Measurements from ENCODE around the gene CHD6.

Gene CHD6

GRCh38 chr20:41373931-41374920, 244.0 kb downstream of the CHD6 start:
- no peak for DNase-seq

GRCh38 chr20:41373251-41373783, 244.9 kb downstream of the CHD6 start:
- no peak for DNase-seq

GRCh38 chr20:41371371-41371770, 246.8 kb downstream of the CHD6 start:
- DNase-seq, result no peak

- DNase-seq, result no peak
Observed at GRCh38 chr20:41370176-41370575, 248.0 kb downstream of the CHD6 start.

DNA sequence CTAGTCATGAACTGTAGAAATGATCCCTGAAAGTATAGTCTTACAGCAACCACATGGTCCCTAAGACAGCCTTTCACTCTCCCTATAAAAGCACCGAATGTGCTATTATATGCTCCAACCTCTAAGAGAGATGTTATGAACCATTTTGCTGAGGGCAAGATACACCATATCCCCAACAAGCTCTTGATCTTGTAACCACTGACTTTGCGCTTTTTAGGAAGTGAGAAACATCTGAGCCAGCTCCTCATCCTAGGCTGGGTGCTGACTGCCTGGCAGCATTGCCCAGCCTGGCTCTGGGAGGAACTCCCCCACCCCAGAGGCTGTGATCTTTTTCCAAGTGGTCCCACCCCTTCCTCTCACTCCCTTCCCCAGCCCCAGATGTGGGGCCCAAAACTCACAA, 248.5 kb downstream of the CHD6 start:
- DNase-seq, result no peak

DNA sequence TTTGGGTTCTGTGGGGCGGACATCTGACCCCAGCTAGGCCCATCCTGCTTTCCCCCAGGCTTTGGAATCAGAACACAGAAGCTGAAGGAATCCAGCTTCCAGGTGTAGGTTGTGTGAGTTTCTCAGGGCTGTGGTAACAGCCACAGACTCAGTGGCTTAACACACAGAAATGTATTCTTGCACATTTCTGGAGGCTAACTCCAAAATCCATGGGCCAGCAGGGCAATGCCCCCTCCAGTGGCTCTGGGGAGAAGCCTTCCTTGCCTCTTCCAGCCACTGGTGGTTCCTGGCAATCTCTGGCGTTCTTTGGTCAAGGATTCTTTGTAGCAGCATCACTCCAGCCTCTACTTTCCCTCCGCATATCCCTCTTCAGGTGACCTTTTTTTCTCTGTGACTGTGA, 250.2 kb downstream of the CHD6 start:
- no peak for DNase-seq

DNA sequence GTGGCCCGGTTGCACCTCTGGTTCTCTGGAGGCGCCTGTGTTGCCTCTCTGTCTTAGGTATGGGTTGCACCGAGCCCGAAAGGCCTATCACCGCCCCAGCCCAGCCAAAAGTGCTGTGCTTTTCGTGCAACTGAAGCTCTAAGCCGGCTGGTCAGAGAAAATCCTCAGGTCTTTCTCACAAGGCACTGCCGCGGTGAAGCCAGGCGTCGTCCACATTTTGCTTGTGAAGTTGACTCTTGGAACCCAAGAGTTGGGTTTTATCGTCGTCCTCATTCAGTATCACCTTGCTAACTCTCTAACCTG, 250.8 kb downstream of the CHD6 start:
- no peak for DNase-seq

GRCh38 chr20:41366546-41367392, 251.4 kb downstream of the CHD6 start, which contains the start of gene EMILIN3:
Gene EMILIN3, minus strand, starts transcription at chr20:41366818. Its CDS starts 184 bp downstream, at chr20:41366634.
- DNase-seq, result peak in 1 of 56 donors; percentile 6

DNA sequence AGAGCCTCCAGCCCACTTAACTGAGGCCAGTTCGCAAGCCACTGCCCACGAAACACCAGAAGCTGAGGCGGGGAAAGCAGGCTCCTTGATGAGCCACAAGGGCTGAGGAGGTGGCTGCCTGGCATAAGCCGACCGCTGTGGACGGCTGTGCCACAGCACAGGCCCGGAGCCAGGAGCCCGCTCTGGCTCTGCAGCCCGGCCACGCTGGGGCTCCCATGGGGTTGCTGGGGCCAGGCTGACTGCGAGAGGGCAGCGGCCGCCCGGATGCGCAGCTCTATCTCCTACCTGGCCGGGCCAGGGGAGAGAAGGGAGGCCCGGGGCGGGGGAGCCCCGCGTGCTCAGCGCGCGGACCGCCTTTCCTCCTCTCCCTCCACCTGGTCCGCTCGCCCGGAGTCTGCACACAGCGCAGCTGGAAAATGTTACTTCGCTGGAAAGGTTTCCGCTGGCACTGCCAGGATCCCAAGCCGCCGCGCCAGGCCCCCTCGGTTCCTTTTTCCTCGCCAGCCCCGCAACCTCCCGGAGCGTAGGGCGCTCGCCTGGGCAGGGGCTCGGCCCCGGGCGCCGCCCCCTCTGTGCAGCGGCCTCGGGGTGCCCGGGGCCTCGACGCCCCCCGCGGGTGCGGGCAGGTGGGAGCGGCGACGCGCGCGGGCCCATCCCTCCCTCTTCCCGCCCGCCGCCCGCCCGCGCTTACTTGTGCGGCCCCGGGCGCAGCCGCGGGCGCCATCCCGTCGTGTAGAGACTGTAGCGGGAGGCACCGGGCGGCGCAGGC, 252.2 kb downstream of the CHD6 start:
- DNase-seq, result no peak

GRCh38 chr20:41364967-41365765, 253.0 kb downstream of the CHD6 start:
- no peak for DNase-seq

GRCh38 chr20:41364236-41364855, 253.8 kb downstream of the CHD6 start:
- no peak for DNase-seq

DNA sequence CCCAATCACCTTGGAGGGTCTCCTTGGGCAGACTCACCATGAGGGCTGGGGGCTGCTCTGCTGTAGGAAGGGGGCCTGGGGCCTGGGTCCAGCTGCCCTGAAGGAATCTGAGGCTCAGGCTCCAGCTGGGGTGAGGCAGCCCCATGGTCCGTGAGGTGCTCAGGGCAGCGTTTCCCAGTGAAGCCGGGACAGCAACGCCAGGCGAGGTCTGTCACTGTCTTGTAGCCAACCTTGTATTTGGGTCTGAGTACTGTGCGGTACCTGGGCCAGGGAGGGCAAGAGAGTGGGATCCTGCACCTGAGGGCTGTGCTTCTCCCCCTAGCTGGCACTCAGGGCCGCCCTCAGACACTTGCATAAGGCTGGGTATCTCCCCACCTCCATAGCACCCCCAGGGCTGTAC, 254.6 kb downstream of the CHD6 start:
- DNase-seq, result no peak

DNA sequence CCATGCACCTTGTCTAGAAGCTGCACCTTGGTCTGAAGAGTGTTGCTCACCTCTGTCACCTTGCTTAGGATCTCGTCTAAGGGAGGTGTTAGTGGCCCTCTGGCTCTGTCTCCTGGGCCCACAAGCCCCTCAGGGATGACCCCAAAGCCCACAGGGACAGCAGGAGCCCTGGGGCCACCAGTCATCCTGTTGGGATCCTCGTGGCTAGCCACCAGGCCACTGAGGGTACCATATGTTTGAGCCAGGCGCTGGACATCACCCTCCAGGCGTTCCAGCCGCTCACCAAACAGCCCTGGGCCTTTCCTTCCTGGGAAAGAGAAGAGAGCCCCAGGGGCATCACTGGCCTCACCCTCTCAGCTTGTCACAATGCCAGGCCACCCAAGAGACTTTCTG, 255.4 kb downstream of the CHD6 start:
- no peak for DNase-seq

- peak in 7 of 56 donors; percentile 5 to 50 (median 17) for DNase-seq
Observed at GRCh38 chr20:41361757-41362747, 256.1 kb downstream of the CHD6 start.

- no peak for DNase-seq
Observed at GRCh38 chr20:41360831-41361756, 257.1 kb downstream of the CHD6 start.

- DNase-seq, result no peak
Observed at GRCh38 chr20:41359541-41360011, 258.6 kb downstream of the CHD6 start.

GRCh38 chr20:41358717-41359116, 259.5 kb downstream of the CHD6 start:
- DNase-seq, result no peak
